HG02798 (cell line): ENCODE data around the gene C1GALT1.

Experiments used
- ATAC-seq: cut with Tn5 transposase; IDR thresholded peaks from one replicate; pipeline ENCODE4 v1.9.1; 2021; ENCODE audit warnings: mild to moderate bottlenecking; ENCODE audit not compliant: unreplicated experiment, poor library complexity

The C1GALT1 gene

DNA sequence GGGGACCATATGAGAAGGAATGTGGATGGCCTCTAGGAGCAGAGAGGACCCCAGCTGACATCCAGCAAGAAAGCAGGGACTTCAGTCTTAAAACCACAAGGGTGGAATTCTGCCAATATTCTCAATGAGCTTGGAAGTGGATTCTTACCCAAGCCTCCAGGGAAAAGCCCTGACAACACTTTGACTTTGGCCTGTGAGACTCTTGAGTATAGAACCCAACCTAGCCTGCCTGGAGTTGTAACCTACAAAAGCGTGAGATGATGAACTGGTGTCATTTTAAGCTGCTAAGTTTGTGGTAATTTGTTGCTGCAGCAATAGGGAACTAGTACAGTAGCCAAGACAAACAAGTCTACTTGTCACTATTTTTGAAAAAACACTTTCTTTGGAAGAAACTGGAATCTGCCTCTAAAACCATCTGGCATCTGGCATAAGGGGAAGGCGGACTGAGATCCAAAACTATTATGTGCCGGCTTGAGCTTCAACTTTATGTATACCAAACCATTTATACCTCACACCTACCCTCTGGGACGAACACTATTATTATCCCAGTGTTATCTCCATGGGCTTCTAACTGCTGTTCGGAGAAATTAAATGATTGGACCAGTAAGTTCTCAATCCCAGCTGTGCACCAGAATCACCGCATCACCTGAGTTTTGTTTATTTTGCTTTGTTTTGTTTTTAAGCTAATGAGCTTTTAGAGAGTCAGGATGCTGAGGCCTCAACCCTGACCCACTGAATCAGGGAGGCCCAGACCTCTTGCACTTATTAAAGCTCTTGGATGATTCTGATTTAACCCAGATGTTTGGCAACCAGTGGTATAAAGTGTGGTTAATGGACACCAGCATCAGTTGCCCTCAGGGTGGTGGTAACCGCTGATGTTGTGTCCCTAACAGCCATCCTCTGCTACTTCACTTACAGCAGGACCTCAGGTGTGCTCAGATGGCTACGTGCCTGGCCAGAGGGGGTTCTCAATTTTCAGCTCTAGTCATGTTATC lies 83.0 kb downstream of the C1GALT1 start:
- ATAC-seq = no peak

- ATAC-seq = no peak
Measured at GRCh38 chr7:7266257-7266881, 84.0 kb downstream of the C1GALT1 start.

- ATAC-seq = no peak
Measured at GRCh38 chr7:7271094-7271874, 88.9 kb downstream of the C1GALT1 start.

- no peak for ATAC-seq
Measured at GRCh38 chr7:7272294-7272693, 90.0 kb downstream of the C1GALT1 start.

- ATAC-seq = no peak
Measured at GRCh38 chr7:7274782-7275181, 92.4 kb downstream of the C1GALT1 start.

- ATAC-seq = no peak
Measured at GRCh38 chr7:7276161-7276560, 93.8 kb downstream of the C1GALT1 start.

GRCh38 chr7:7290429-7291122 lies 108.2 kb downstream of the C1GALT1 start:
- ATAC-seq = no peak

DNA sequence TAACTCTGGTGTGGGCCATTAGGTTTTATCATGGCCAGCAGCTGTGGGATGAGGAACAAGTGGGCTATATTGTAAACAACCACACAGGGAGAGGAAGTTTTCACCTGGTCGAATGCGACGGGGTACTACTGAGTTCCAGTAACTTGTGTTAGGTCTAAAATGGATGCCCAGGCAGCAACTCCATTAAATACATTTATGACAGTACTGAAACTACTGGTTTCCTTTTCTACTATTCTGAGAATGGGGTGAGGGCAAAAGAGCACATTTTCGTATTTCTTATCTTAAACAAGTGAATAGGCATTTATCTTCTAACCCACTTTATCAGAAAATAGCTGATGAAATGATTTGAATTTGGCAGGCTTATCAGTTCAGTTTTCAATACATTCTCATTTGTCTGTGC lies 109.7 kb downstream of the C1GALT1 start:
- ATAC-seq = no peak

DNA sequence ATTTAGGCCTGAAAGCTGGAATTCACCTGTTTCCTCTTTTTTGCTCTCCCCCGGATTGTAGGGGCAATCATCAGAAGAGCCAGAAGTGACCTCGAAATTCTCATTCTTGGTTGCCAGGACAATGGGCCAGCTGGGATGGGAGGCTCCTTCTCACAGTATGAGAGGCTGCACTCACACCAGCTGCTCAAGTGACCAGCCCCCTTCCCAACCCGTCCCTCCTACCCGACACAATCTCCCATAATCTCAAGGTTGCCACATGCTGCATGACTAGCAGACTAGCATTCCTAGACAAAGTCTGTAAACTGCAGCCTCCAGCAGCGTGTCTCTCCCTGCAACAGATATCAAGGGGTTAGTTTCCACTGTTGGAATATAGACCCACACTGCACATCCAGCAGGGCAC lies 110.3 kb downstream of the C1GALT1 start:
- no peak for ATAC-seq

GRCh38 chr7:7293092-7293491 lies 110.7 kb downstream of the C1GALT1 start:
- ATAC-seq = no peak

DNA sequence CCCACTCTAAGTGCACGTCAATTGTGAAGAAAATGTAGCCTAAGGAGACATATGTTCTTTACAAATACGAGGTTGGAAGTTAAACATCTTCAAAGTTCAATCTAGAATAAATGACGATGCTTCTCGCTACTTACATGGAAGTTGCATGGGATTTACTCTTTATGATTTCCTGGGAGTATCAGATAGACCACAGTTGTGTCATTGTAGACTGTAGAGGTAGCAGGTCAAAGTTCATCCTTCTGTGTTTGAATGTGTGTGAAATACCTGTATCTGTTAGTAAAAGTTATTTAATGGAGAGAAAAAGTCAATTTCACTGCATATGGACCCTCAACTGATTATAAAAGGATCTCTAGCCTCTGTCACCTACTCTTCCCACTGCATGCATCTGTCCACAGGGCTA lies 112.6 kb downstream of the C1GALT1 start:
- no peak for ATAC-seq
